ENCODE data around the gene ZNF778. TPM values are rescaled to one million over a fixed set of nuclear protein-coding genes. Genes with fewer than 3 reads are reported as not detected.

Gene ZNF778
- total RNA-seq, 1 experiment from 2014 or later, result 16.4 TPM

DNA sequence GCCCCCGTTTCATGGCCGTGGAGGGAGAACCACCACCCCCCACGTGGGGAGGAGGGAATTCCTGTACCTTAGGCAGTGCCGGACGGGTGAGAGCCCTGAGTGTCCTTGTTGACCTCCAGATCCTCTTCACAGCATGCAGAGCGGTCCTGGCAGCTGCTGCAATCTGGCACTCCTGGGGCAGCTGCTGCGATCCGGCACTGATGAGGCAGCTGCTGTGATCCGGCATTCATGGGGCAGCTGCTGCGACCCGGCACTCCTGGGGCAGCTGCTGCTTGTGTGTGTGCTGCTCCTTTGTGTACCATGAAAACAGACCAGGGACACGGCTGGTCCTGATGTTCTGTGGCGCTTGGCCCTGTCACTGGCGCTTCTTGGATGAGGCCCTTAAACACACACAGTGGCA lies 12.8 kb downstream of the ZNF778 start:
- H3K27ac Mint-ChIP-seq, result no peak overlapping the region
- no peaks in the 10 kb centered on the region for H3K27me3 Mint-ChIP-seq (ENCODE audit: low read depth)
- Histone ChIP-seq H4K8ac (replicated peaks; ENCODE audit: insufficient read length, low read depth, low read length) (no peak overlapping the region), H3K9ac (ENCODE audit: extremely low read depth, insufficient read length, low read length) (no peak overlapping the region), H2BK20ac (ENCODE audit: low read depth, low read length, poor library complexity, severe bottlenecking) (no peak overlapping the region), H4K20me1 (ENCODE audit: control insufficient read depth, insufficient read depth, insufficient read length) (no peaks in the 10 kb centered on the region), H3K79me2 (ENCODE audit: insufficient read depth, low read length) (no peaks in the 10 kb centered on the region), H3K14ac (ENCODE audit: insufficient read depth, low read length) (no peak overlapping the region), H3K4ac (ENCODE audit: low read depth, low read length) (no peak overlapping the region), H4K91ac (ENCODE audit: insufficient read length, low read depth, low read length) (no peak overlapping the region), H3K27me3 (ENCODE audit: insufficient read depth, low read length) (no peaks in the 10 kb centered on the region), H3K18ac (ENCODE audit: insufficient read length, low read depth, low read length) (no peak overlapping the region), H3K23ac (ENCODE audit: insufficient read length, low read depth, low read length) (no peak overlapping the region), H3K4me2 (ENCODE audit: insufficient read depth, insufficient read length, low read length) (no peak overlapping the region), H3K27ac (ENCODE audit: insufficient read length, low read depth, low read length) (no peak overlapping the region), H3K9me3 (ENCODE audit: control insufficient read depth, low read depth, low read length) (peaks cover 33% of the 10 kb centered on the region), H3K79me1 (ENCODE audit: insufficient read depth, low read depth, low read length, poor library complexity, severe bottlenecking) (no peaks in the 10 kb centered on the region), H2BK12ac (ENCODE audit: insufficient read length, low read depth, low read length) (no peak overlapping the region), H3K23me2 (ENCODE audit: insufficient read length, low read depth, low read length, poor library complexity, severe bottlenecking) (no peaks in the 10 kb centered on the region), H3K4me1 (ENCODE audit: insufficient read depth, low read length) (no peaks in the 10 kb centered on the region), H3T11ph (ENCODE audit: low read length) (no peak overlapping the region), H2BK15ac (ENCODE audit: low read depth, low read length) (no peak overlapping the region), H4K5ac (ENCODE audit: insufficient read length, low read depth, low read length) (no peak overlapping the region), H2BK120ac (ENCODE audit: low read depth, low read length, poor library complexity, severe bottlenecking) (no peak overlapping the region), H2AFZ (ENCODE audit: low read length) (no peak overlapping the region), H2AK5ac (ENCODE audit: insufficient read length, low read length) (no peak overlapping the region), H3K56ac (ENCODE audit: insufficient read length, low read depth, low read length) (no peak overlapping the region), H2BK5ac (ENCODE audit: insufficient read length, low read length) (no peak overlapping the region)
- peaks cover 13 to 40% of the 10 kb centered on the region in 2 experiments for H3K9me3 Mint-ChIP-seq
- DNase-seq, result no peak
- no CpG with 5 or more reads among the region's 14 CpGs for WGBS (ENCODE audit: extremely low coverage, insufficient read length, low lambda C conversion rate)
- peaks cover 84 to 92% (median 90%) of the 10 kb centered on the region in 3 experiments for H3K36me3 Mint-ChIP-seq (ENCODE audit: insufficient read depth in 1 of 3, low read depth in 3 of 3)
- H3K4me3 Mint-ChIP-seq, result no peak overlapping the region
- TF ChIP-seq, protein P1, sequence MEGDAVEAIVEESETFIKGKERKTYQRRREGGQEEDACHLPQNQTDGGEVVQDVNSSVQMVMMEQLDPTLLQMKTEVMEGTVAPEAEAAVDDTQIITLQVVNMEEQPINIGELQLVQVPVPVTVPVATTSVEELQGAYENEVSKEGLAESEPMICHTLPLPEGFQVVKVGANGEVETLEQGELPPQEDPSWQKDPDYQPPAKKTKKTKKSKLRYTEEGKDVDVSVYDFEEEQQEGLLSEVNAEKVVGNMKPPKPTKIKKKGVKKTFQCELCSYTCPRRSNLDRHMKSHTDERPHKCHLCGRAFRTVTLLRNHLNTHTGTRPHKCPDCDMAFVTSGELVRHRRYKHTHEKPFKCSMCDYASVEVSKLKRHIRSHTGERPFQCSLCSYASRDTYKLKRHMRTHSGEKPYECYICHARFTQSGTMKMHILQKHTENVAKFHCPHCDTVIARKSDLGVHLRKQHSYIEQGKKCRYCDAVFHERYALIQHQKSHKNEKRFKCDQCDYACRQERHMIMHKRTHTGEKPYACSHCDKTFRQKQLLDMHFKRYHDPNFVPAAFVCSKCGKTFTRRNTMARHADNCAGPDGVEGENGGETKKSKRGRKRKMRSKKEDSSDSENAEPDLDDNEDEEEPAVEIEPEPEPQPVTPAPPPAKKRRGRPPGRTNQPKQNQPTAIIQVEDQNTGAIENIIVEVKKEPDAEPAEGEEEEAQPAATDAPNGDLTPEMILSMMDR (conservative IDR thresholded peaks at IDR 0.05), result no peak
- H3K4me1 Mint-ChIP-seq, result no peaks in the 10 kb centered on the region
